Heart left ventricle (tissue), 13 donors: ENCODE results near the gene RASA4B.
"Not testable (repeated sequence)": the region's sequence is repeated elsewhere in the genome, so short reads cannot be mapped to it uniquely, and the experiment has no call there.

Experiments used
- CTCF ChIP-seq, 12 donors: fragments of 200-600 bp; sonication (generic) in 4 of 12; IDR thresholded peaks; one replicate each; pipeline versions ENCODE4 v1.5.0 to v1.8.0; 2018 to 2022; ENCODE audit warnings: antibody characterized with exemption in 12 of 12, mild to moderate bottlenecking in 5 of 12
- POLR2A ChIP-seq, 2 donors: fragments of 450-650 bp; IDR thresholded peaks; one replicate each; pipeline ENCODE4 v1.6.1; 2017; ENCODE audit warnings: antibody characterized with exemption in 2 of 2, mild to moderate bottlenecking in 2 of 2, moderate library complexity in 2 of 2
- donor health status: ischemic (EF 13 %, LVEDD 7.1; RV severe dilation, severe dysfunction).
- donor health status: DM: no; HTN: yes; CAD: no.
- donor health status: DM: no; HTN: no; CAD: no.
- donor health status: ischemic (EF 25% LVEDD 6.9; RV normal size, moderate dysfunction).
- donor health status: ischemic (EF 25% LVEDD 5.7; RV mildly dilated, moderate dysfunction).
- donor health status: ischemic (EF 35%, LVEDD 5.7; RV mildly dilated, moderate dysfunction).
- donor health status: nonischemic (EF 11% LVEDD 7.7; RV severe dilation, severe dysfunction).
- donor health status: DM: yes; HTN: yes; CAD: no.
- donor health status: PGD.
- donor health status: ischemic (EF 29% LVEDD 5.4; RV normal size, mild dysfunction).
- donor health status: nonischemic (EF 23%, LVEDD 6.1; RV moderate dilation, normal function).

GRCh38 chr7:102517550-102518147, at the start of gene RASA4B:
- TF ChIP-seq CTCF, POLR2A (IDR thresholded peaks at IDR 0.05): not testable (repeated sequence)
